WI38 (cell line): Measurements from ENCODE around the gene FANCM.
A peak's percentile ranks its signal among the peaks of the same experiment; 100 is the strongest.

Source experiments
- H3K4me3 ChIP-seq: 2 replicates; pipeline ENCODE4 v1.5.1; 2011; ENCODE audit warnings: low read depth, mild to moderate bottlenecking, control low read depth, low read length
- CTCF ChIP-seq: IDR thresholded peaks from 2 replicates; pipeline ENCODE4 v1.5.1; 2012; ENCODE audit warnings: low read depth, mild to moderate bottlenecking, control low read depth, low read length

The FANCM gene

GRCh38 chr14:45238988-45239387, 103.3 kb downstream of the FANCM start:
- H3K4me3 ChIP-seq: no peak overlapping the region
- no peak for TF ChIP-seq CTCF

DNA sequence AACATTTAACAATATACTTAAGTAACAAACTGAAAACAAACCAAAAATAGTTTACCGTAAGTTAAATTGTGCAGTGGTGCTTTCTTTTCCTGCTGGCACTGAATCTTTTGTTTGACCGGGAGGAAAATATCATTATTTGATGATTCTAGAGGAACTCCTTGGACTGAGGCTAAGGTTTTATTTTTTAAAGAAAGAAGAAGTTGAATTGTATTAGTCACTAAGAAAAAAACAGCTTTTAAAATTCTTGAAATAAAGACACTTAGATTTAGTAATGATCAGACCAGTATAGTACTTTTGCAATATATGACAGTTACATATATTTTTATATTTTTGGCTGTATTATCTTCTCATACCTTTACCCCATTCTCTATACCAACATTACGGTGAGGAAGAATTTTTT, 107.0 kb downstream of the FANCM start:
- no peak overlapping the region for H3K4me3 ChIP-seq
- TF ChIP-seq CTCF: no peak

- no peak for TF ChIP-seq CTCF
- H3K4me3 ChIP-seq: no peak overlapping the region
Measured at GRCh38 chr14:45246151-45246550, 110.4 kb downstream of the FANCM start.

DNA sequence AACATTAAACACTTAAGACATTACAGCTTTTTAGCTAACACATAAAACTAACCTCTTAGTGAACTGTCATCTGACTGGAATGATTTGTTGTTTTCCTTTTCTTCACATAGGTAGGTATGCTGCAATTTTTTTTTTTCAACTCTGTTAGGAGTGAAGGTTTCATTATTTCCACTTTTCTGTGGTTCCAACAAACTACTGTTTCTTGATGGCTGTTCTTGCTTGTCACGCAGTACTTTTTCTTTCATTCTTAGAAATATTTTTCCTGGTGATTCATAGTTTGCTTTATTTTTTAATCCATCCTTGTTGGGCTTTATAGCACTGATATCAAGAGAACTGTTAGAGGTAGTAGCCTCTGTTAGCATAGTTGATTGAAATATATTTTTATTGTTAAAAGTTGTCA, 111.0 kb downstream of the FANCM start:
- no peak overlapping the region for H3K4me3 ChIP-seq
- no peak for TF ChIP-seq CTCF

GRCh38 chr14:45247427-45247826, 111.7 kb downstream of the FANCM start:
- no peak for TF ChIP-seq CTCF
- no peak overlapping the region for H3K4me3 ChIP-seq

DNA sequence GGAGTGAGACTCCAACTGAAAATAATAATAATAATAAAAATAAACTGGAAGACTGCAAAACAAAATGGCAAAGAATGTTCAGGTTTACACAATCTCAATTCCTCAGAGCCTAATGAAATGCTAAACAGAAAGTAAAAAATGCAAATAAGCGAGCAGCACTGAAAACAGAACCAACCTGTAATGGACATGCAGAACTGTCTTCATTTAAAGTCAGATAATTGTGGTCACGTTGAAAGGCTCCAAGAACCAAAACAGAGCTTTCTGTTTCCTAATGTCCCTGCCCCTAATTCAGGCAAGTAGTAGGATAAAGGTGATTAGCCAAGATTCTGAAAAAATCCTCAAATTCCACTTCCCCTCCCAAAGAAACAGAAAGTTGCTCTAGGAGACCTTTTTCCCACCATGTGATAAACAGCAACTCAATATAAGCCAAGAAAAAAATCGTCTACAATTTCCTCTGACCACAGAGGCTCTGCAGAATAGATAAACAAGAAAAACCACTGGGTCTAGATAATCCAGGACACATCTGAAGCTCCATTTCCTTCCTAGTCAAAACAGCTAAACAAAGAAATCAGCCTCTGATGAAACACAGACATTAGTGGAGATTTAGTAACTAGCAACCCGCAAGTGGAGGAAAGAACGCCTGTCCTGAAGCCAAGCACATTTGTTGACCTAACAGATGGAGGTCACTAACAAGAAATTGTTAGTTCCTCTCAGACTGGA, 114.3 kb downstream of the FANCM start:
- H3K4me3 ChIP-seq: peak overlapping the region; percentile 40
- TF ChIP-seq CTCF: no peak
